Liver (tissue), 9 donors: ENCODE data around the gene FTCD. TPM values are rescaled to one million over a fixed set of nuclear protein-coding genes. Genes with fewer than 3 reads are reported as not detected.

ENCODE experiments used
- DNase-seq: peaks from one replicate; pipeline ENCODE4 v3.0.0-alpha.2; 2017; ENCODE audit warnings: low spot score
- H3K27ac ChIP-seq, 2 donors: one replicate each; pipeline ENCODE4 v1.7.0; 2013; ENCODE audit warnings: inconsistent platforms in 2 of 2, low read length in 2 of 2, control low read depth in 1 of 2, low read depth in 1 of 2, mild to moderate bottlenecking in 1 of 2
- H3K27me3 ChIP-seq, 4 donors: one replicate each; pipeline versions ENCODE4 v1.6.1 to v1.7.0; 2013; ENCODE audit warnings: low read length in 3 of 4, inconsistent platforms in 1 of 4, mild to moderate bottlenecking in 1 of 4, moderate library complexity in 1 of 4; ENCODE audit not compliant: control insufficient read depth in 4 of 4, insufficient read depth in 4 of 4
- H3K36me3 ChIP-seq, 4 donors: one replicate each; pipeline versions ENCODE4 v1.6.1 to v1.7.0; 2013; ENCODE audit warnings: low read length in 3 of 4, mild to moderate bottlenecking in 3 of 4, low read depth in 1 of 4, moderate library complexity in 1 of 4; ENCODE audit not compliant: control insufficient read depth in 4 of 4, insufficient read depth in 3 of 4
- H3K4me1 ChIP-seq, 4 donors: one replicate each; pipeline versions ENCODE4 v1.6.1 to v1.7.0; 2013; ENCODE audit warnings: low read length in 3 of 4, mild to moderate bottlenecking in 3 of 4, moderate library complexity in 1 of 4; ENCODE audit not compliant: control insufficient read depth in 4 of 4, insufficient read depth in 4 of 4
- H3K4me3 ChIP-seq, 3 donors: one replicate each; pipeline versions ENCODE4 v1.6.1 to v1.7.0; 2013; ENCODE audit warnings: low read length in 3 of 3, control low read depth in 1 of 3, low read depth in 1 of 3, mild to moderate bottlenecking in 1 of 3
- H3K9ac ChIP-seq, 2 donors: one replicate each; pipeline ENCODE4 v1.7.0; 2013; ENCODE audit warnings: low read length in 2 of 2, mild to moderate bottlenecking in 2 of 2, moderate library complexity in 2 of 2, control low read depth in 1 of 2, low read depth in 1 of 2
- H3K9me3 ChIP-seq, 4 donors: one replicate each; pipeline versions ENCODE4 v1.6.1 to v1.7.0; 2013; ENCODE audit warnings: low read length in 3 of 4; ENCODE audit not compliant: control insufficient read depth in 4 of 4
- ATF3 ChIP-seq: IDR thresholded peaks from 2 replicates; pipeline ENCODE4 v1.6.1; 2016; ENCODE audit warnings: antibody characterized with exemption
- CTCF ChIP-seq: fragments of 150-350 bp; IDR thresholded peaks from 2 replicates; pipeline ENCODE4 v1.5.1; 2017; ENCODE audit warnings: improper control_type of control experiment, low read depth, low read length; ENCODE audit not compliant: missing input control
- EGR1 ChIP-seq, 2 donors: IDR thresholded peaks; 2 replicates each; pipeline ENCODE4 v1.6.1; 2016 to 2018; ENCODE audit warnings: antibody characterized with exemption in 2 of 2, low read depth in 2 of 2
- FOXA1 ChIP-seq: IDR thresholded peaks from 2 replicates; pipeline ENCODE4 v1.6.1; 2016; ENCODE audit warnings: antibody characterized with exemption
- FOXA2 ChIP-seq: IDR thresholded peaks from 2 replicates; pipeline ENCODE4 v1.6.1; 2016; ENCODE audit warnings: antibody characterized with exemption
- GABPA ChIP-seq, 2 donors: IDR thresholded peaks in 1 of 2; conservative IDR thresholded peaks in 1 of 2; 2 replicates each; pipeline ENCODE4 v1.6.1; 2016; ENCODE audit warnings: antibody characterized with exemption in 2 of 2, mild to moderate bottlenecking in 1 of 2, moderate library complexity in 1 of 2
- HNF4A ChIP-seq, 2 donors: conservative IDR thresholded peaks; 2 replicates each; pipeline ENCODE4 v1.6.1; 2016; ENCODE audit warnings: antibody characterized with exemption in 2 of 2, mild to moderate bottlenecking in 2 of 2
- HNF4G ChIP-seq: IDR thresholded peaks from 2 replicates; pipeline ENCODE4 v1.6.1; 2016; ENCODE audit warnings: antibody characterized with exemption
- JUND ChIP-seq, 2 donors: IDR thresholded peaks; 2 replicates each; pipeline ENCODE4 v1.6.1; 2016; ENCODE audit warnings: antibody characterized with exemption in 2 of 2
- MAX ChIP-seq: IDR thresholded peaks from 2 replicates; pipeline ENCODE4 v1.6.1; 2016; ENCODE audit warnings: antibody characterized with exemption
- NR2F2 ChIP-seq: IDR thresholded peaks from 2 replicates; pipeline ENCODE4 v1.6.1; 2016; ENCODE audit warnings: antibody characterized with exemption
- RAD21 ChIP-seq, 2 donors: IDR thresholded peaks; 2 replicates each; pipeline ENCODE4 v1.6.1; 2016; ENCODE audit warnings: antibody characterized with exemption in 2 of 2, mild to moderate bottlenecking in 2 of 2
- REST ChIP-seq: IDR thresholded peaks from 2 replicates; pipeline ENCODE4 v1.6.1; 2016; ENCODE audit warnings: antibody characterized with exemption, mild to moderate bottlenecking
- RXRA ChIP-seq, 2 donors: IDR thresholded peaks; 2 replicates each; pipeline ENCODE4 v1.6.1; 2017 to 2018; ENCODE audit warnings: antibody characterized with exemption in 2 of 2, mild to moderate bottlenecking in 1 of 2
- SP1 ChIP-seq: IDR thresholded peaks from 2 replicates; pipeline ENCODE4 v1.6.1; 2018; ENCODE audit warnings: antibody characterized with exemption, mild to moderate bottlenecking
- TAF1 ChIP-seq: conservative IDR thresholded peaks from 2 replicates; pipeline ENCODE4 v1.6.1; 2016; ENCODE audit warnings: antibody characterized with exemption, mild to moderate bottlenecking
- YY1 ChIP-seq: IDR thresholded peaks from 2 replicates; pipeline ENCODE4 v1.6.1; 2016; ENCODE audit warnings: antibody characterized with exemption, mild to moderate bottlenecking
- ZBTB33 ChIP-seq: IDR thresholded peaks from 2 replicates; pipeline ENCODE4 v1.6.1; 2016; ENCODE audit warnings: antibody characterized with exemption
- WGBS: extraction: QIAGEN DNeasy Blood & Tissue Kit; methylation state at CpG from one replicate; pipeline ENCODE4 v1.1.7; 2013; 5-methylcytosine and 5-hydroxymethylcytosine counted together
- polyA plus RNA-seq, 2 donors: library from polyadenylated mRNA; stranded (reverse) in 1 of 2; unstranded in 1 of 2; fragments of 200-250 nt in 1 of 2; fragments of >200 nt in 1 of 2; fragmentation: Nextera tagmentation in 1 of 2; extraction: Ambion mirVana in 1 of 2; gene quantifications; one replicate each; pipeline versions ENCODE4 v1.2.1 to v1.2.3, GENCODE V29; 2013 to 2015
- total RNA-seq, 2 donors: library from RNA; depleted of rRNA; stranded (reverse); fragments of >200 nt; gene quantifications; one replicate each; pipeline ENCODE4 v1.2.3, GENCODE V29; 2014
- donor health status: healthy.
- donor health status: healthy.
- donor health status: healthy.
- donor health status: healthy.
- donor health status: healthy.

FTCD gene
- 100 to 1,000 TPM; 168 to 178 TPM for total RNA-seq
- 100 to 1,000 TPM; 130 to 182 TPM for polyA plus RNA-seq

- peak; percentile 95 for TF ChIP-seq REST
- TF ChIP-seq EGR1 (IDR thresholded peaks at IDR 0.05; ENCODE audit: low read depth in 2 of 2), result no peak
- peak; percentile 21 for TF ChIP-seq CTCF
- TF ChIP-seq SP1, result peak; percentile 91
- peak; percentile 76 to 80 for TF ChIP-seq HNF4A (conservative IDR thresholded peaks at IDR 0.05)
- no peak for TF ChIP-seq ZBTB33
- no peak for TF ChIP-seq ATF3
- TF ChIP-seq TAF1, result peak; percentile 98
- TF ChIP-seq JUND (IDR thresholded peaks at IDR 0.05), result peak in 1 of 2 donors; percentile 58
- TF ChIP-seq YY1, result peak; percentile 69
- TF ChIP-seq RXRA (IDR thresholded peaks at IDR 0.05), result peak; percentile 90 to 96
- TF ChIP-seq NR2F2, result peak; percentile 56
- no peak for TF ChIP-seq FOXA1
- TF ChIP-seq RAD21 (IDR thresholded peaks at IDR 0.05), result no peak
- TF ChIP-seq GABPA (IDR thresholded peaks at IDR 0.05 in 1 of 2, conservative IDR thresholded peaks at IDR 0.05 in 1 of 2), result no peak
- peak; percentile 88 for TF ChIP-seq MAX
- peak; percentile 47 for TF ChIP-seq HNF4G
- no peak for TF ChIP-seq FOXA2
- H3K4me3 ChIP-seq, result peak within 1 kb of the TSS; percentile 60 to 85 (median 70)
- no peaks in the 10 kb centered on the region for H3K27me3 ChIP-seq
- H3K9me3 ChIP-seq, result no peaks in the 10 kb centered on the region
- peak within 1 kb of the TSS; percentile 83 to 99 for H3K9ac ChIP-seq
- peaks cover 4 to 39% (median 15%) of the 10 kb centered on the region in 4 donors for H3K4me1 ChIP-seq
- H3K27ac ChIP-seq, result peak within 1 kb of the TSS; percentile 83 to 92
- peak; percentile 75 for DNase-seq
- 38% methylated on average over 34 of the region's 34 CpGs for WGBS
- peaks cover 0 to 6% (median 2%) of the 10 kb centered on the region in 4 donors for H3K36me3 ChIP-seq
Observed at GRCh38 chr21:46155514-46156377, at the start of gene FTCD. Gene FTCD, minus strand, starts transcription at chr21:46155579. Its CDS starts 56 bp downstream, at chr21:46155523.
